ENCODE measurements around the gene SLC26A2. TPM values are rescaled to one million over a fixed set of nuclear protein-coding genes. Genes with fewer than 3 reads are reported as not detected.

Gene SLC26A2
- total RNA-seq, 2 experiments from 2014 or later = 2.1 to 2.8 TPM

GRCh38 chr5:150022681-150023080 is 62.1 kb downstream of the SLC26A2 start:
- TF ChIP-seq CTCF (conservative IDR thresholded peaks at IDR 0.05; ENCODE audit: low read length) = no peak
- TF ChIP-seq EZH2phosphoT487 (IDR thresholded peaks at IDR 0.05; ENCODE audit: borderline replicate concordance, low read depth, low read length) = no peak
- Histone ChIP-seq H3K4me3 (ENCODE audit: low read depth, low read length, poor library complexity, severe bottlenecking) (no peak overlapping the region), H3K4me2 (ENCODE audit: low read length) (no peak overlapping the region), H3K36me3 (ENCODE audit: insufficient read depth, low read length) (peaks cover 98% of the 10 kb centered on the region), H3K27ac (ENCODE audit: low read depth, low read length, poor library complexity, severe bottlenecking) (no peak overlapping the region), H2AFZ (ENCODE audit: low read length) (no peak overlapping the region), H3K9me2 (ENCODE audit: insufficient read depth, low read length) (no peaks in the 10 kb centered on the region), H3K9me3 (ENCODE audit: low read length) (no peaks in the 10 kb centered on the region), H3K4me1 (ENCODE audit: insufficient read depth, low read length, poor library complexity, severe bottlenecking) (no peaks in the 10 kb centered on the region), H3K79me2 (ENCODE audit: insufficient read depth, low read depth, low read length) (no peaks in the 10 kb centered on the region), H4K20me1 (ENCODE audit: insufficient read depth, low read length) (no peaks in the 10 kb centered on the region)
- ChIA-PET CTCF (ENCODE audit: unreplicated experiment) (interaction anchor here (0.7 kb wide), 1 partner anchor 13 kb away, joined by 4 read pairs; no protein-coding TSS in a partner anchor), POLR2A (interaction anchor here (0.7 to 1.8 kb wide), 8 partner anchors 9 to 183 kb away, joined by 3 to 10 read pairs (median 4); no protein-coding TSS in a partner anchor)
- BruUV-seq (replicated peaks) = no TSS peak
- intact Hi-C loops (cut with micrococcal nuclease; ENCODE audit: unreplicated experiment) = no loop called here
- DNase-seq (ENCODE audit: low spot score) = no peak

GRCh38 chr5:150023136-150023535 is 62.6 kb downstream of the SLC26A2 start:
- Histone ChIP-seq H3K9me2 (ENCODE audit: insufficient read depth, low read length) (no peaks in the 10 kb centered on the region), H4K20me1 (ENCODE audit: insufficient read depth, low read length) (no peaks in the 10 kb centered on the region), H3K27ac (ENCODE audit: low read depth, low read length, poor library complexity, severe bottlenecking) (no peak overlapping the region), H3K4me1 (ENCODE audit: insufficient read depth, low read length, poor library complexity, severe bottlenecking) (no peaks in the 10 kb centered on the region), H3K36me3 (ENCODE audit: insufficient read depth, low read length) (peaks cover 97% of the 10 kb centered on the region), H3K4me2 (ENCODE audit: low read length) (no peak overlapping the region), H2AFZ (ENCODE audit: low read length) (no peak overlapping the region), H3K9me3 (ENCODE audit: low read length) (no peaks in the 10 kb centered on the region), H3K4me3 (ENCODE audit: low read depth, low read length, poor library complexity, severe bottlenecking) (no peak overlapping the region), H3K79me2 (ENCODE audit: insufficient read depth, low read depth, low read length) (no peaks in the 10 kb centered on the region)
- TF ChIP-seq CTCF (conservative IDR thresholded peaks at IDR 0.05; ENCODE audit: low read length) (no peak), EZH2phosphoT487 (IDR thresholded peaks at IDR 0.05; ENCODE audit: borderline replicate concordance, low read depth, low read length) (no peak)
- POLR2A ChIA-PET = interaction anchor here (0.7 to 1.8 kb wide), 4 partner anchors 9 to 21 kb away, joined by 3 to 10 read pairs (median 7); no protein-coding TSS in a partner anchor
- CTCF ChIA-PET (ENCODE audit: unreplicated experiment) = no interaction called here
- no peak for DNase-seq (ENCODE audit: low spot score)
- intact Hi-C loops (cut with micrococcal nuclease; ENCODE audit: unreplicated experiment) = no loop called here
- BruUV-seq (replicated peaks) = no TSS peak

- Histone ChIP-seq H3K4me3 (ENCODE audit: low read depth, low read length, poor library complexity, severe bottlenecking) (no peak overlapping the region), H3K4me2 (ENCODE audit: low read length) (no peak overlapping the region), H3K27ac (ENCODE audit: low read depth, low read length, poor library complexity, severe bottlenecking) (no peak overlapping the region), H2AFZ (ENCODE audit: low read length) (no peak overlapping the region), H3K79me2 (ENCODE audit: insufficient read depth, low read depth, low read length) (no peaks in the 10 kb centered on the region), H3K4me1 (ENCODE audit: insufficient read depth, low read length, poor library complexity, severe bottlenecking) (no peaks in the 10 kb centered on the region), H3K9me2 (ENCODE audit: insufficient read depth, low read length) (no peaks in the 10 kb centered on the region), H3K9me3 (ENCODE audit: low read length) (no peaks in the 10 kb centered on the region), H4K20me1 (ENCODE audit: insufficient read depth, low read length) (no peaks in the 10 kb centered on the region), H3K36me3 (ENCODE audit: insufficient read depth, low read length) (peaks cover 93% of the 10 kb centered on the region)
- POLR2A ChIA-PET = interaction anchor here (1.8 kb wide), 1 partner anchor 17 kb away, joined by 10 read pairs; no protein-coding TSS in a partner anchor
- no peak for DNase-seq (ENCODE audit: low spot score)
- intact Hi-C loops (cut with micrococcal nuclease; ENCODE audit: unreplicated experiment) = no loop called here
- CTCF ChIA-PET (ENCODE audit: unreplicated experiment) = no interaction called here
- BruUV-seq (replicated peaks) = no TSS peak
- TF ChIP-seq CTCF (conservative IDR thresholded peaks at IDR 0.05; ENCODE audit: low read length) = no peak
- TF ChIP-seq EZH2phosphoT487 (IDR thresholded peaks at IDR 0.05; ENCODE audit: borderline replicate concordance, low read depth, low read length) = no peak
Observed at GRCh38 chr5:150024346-150024984, 63.9 kb downstream of the SLC26A2 start.
